ENCODE measurements around the gene LRCOL1. TPM values are rescaled to one million over a fixed set of nuclear protein-coding genes. Genes with fewer than 3 reads are reported as not detected.

LRCOL1 gene
- total and polyA plus RNA-seq, 9 donors: 0.11 to 0.71 (median 0.63) TPM; not detected in 5

DNA sequence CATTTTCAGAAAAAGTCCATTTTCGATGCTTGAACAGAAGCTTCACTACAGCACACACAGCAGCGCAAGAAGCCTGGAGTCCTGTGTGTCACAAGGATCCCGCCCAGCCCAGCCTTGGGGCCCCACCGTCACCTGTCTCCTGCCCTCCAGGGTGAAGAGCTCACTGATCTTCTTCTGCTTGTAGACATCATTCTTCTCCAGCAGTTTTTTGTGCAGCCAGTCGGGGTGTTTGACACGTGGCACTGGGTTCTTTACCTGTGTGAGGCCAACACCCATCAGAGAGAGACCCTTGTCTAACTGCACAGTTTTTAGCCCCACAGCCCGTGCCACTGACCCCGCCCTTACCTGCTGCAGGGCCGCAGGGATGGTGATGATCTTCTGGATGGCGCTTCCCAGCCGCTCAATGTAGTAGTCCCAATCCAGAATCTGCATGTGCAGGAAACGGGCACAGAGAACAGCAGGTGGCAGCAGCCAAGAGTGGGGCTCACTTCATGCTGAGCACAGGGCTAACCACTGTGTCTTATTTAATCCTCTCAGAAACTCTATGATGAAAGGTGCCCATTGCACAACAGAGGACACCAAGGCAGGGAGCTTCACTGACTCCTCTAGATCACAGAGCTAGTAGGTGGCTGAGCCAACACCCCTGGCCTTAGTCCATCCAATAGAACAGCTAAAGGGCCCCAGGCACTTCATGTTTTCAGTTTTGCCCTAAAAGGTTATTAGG, 46.8 kb upstream of the LRCOL1 start:
- intact Hi-C loops (cut with DNase I): no loop called here
- Histone ChIP-seq H3K36me3 (no peaks in the 10 kb centered on the region), H3K27ac (no peak overlapping the region), H3K9me3 (no peaks in the 10 kb centered on the region), H3K4me3 (no peak overlapping the region), H3K4me1 (ENCODE audit: insufficient read depth) (no peaks in the 10 kb centered on the region), H3K27me3 (no peaks in the 10 kb centered on the region)
- WGBS, 3 donors: 95 to 98% (median 96%) methylated on average over 12 of the region's 12 CpGs
- no peak for DNase-seq
- no peak for TF ChIP-seq POLR2A (IDR thresholded peaks at IDR 0.05)
- TF ChIP-seq, protein P1, sequence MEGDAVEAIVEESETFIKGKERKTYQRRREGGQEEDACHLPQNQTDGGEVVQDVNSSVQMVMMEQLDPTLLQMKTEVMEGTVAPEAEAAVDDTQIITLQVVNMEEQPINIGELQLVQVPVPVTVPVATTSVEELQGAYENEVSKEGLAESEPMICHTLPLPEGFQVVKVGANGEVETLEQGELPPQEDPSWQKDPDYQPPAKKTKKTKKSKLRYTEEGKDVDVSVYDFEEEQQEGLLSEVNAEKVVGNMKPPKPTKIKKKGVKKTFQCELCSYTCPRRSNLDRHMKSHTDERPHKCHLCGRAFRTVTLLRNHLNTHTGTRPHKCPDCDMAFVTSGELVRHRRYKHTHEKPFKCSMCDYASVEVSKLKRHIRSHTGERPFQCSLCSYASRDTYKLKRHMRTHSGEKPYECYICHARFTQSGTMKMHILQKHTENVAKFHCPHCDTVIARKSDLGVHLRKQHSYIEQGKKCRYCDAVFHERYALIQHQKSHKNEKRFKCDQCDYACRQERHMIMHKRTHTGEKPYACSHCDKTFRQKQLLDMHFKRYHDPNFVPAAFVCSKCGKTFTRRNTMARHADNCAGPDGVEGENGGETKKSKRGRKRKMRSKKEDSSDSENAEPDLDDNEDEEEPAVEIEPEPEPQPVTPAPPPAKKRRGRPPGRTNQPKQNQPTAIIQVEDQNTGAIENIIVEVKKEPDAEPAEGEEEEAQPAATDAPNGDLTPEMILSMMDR (IDR thresholded peaks at IDR 0.05): no peak
- TF ChIP-seq EP300 (IDR thresholded peaks at IDR 0.05): no peak

DNA sequence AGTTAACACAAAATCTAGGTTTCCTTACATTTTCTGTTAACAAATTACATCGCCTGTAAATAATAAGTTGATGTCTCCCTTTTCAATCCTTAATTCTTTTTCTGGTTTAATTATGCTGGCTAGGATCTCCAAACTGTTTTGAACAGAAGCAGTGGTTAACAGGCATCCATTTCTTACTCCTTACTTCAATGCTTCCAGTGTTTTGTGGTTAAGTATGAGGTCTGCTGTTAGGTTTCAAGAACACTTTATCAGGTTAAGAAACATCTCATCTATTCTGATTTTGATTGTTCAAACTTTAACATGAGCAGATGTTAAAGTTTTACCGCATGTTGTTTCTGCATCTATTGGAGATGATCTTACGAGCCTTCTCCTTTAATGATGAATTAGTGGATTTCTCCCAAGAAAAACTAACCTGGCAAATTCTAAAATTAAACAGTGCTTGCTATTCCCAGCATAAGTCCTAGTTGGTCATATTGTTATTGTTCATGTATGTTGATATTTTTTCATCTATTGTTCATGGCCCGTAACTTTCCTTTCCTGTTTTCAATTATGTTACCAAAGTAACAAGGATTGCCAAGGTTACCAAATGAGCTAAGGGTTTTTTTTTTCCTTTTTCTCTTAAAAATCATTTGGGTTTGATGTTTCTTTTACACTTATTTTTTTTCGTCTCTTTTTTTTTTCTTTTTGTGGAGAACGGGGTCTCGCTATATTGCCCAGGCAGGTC, 43.3 kb upstream of the LRCOL1 start:
- no peaks in the 10 kb centered on the region for H3K36me3 ChIP-seq

DNA sequence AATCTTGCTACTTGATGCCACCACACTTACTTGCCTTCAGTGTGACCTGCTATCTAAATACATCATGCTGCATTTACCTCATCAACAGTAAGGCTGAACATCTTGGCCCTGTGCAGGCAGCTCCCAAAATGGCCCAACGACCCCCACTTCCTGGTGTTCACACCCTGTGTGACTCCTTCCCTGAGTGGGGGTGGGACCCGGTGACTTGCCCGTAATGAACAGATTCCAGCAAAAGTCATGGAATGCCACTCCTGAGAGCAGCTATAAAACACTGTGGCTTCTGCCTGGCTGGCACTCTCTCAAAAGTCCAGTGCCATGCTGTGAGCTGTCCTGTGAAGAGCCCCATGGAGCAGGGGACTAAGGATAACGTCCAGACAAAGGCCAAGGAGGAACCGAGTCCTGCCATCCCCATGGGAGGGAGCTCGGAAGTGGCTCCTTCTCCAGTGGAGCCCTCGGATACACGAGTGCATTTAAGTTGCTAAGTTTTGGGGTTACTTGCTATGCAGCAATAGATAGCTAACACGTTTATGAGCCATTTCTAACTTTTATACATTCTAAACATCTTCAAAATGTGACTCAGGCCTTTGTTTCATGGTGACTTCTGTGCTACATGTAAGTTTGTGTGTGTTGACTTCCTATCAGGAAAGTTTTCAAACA, 41.2 kb upstream of the LRCOL1 start:
- DNase-seq: no peak
- intact Hi-C loops (cut with DNase I): no loop called here
- no peaks in the 10 kb centered on the region for H3K4me1 ChIP-seq (ENCODE audit: insufficient read depth)
- no peaks in the 10 kb centered on the region for H3K9me3 ChIP-seq
- no peaks in the 10 kb centered on the region for H3K27me3 ChIP-seq
- H3K27ac ChIP-seq: no peak overlapping the region
- TF ChIP-seq, protein P1 (IDR thresholded peaks at IDR 0.05): no peak
- no peak for TF ChIP-seq EP300 (IDR thresholded peaks at IDR 0.05)
- TF ChIP-seq POLR2A (IDR thresholded peaks at IDR 0.05): no peak
- H3K36me3 ChIP-seq: no peaks in the 10 kb centered on the region
- H3K4me3 ChIP-seq: no peak overlapping the region
- 70 to 85% (median 76%) methylated on average over 9 of the region's 9 CpGs for WGBS, 3 donors

More for the DNA sequence above, 43.3 kb upstream of the LRCOL1 start:
- Histone ChIP-seq H3K4me3 (no peak overlapping the region), H3K4me1 (ENCODE audit: insufficient read depth) (no peaks in the 10 kb centered on the region), H3K9me3 (no peaks in the 10 kb centered on the region), H3K27me3 (no peaks in the 10 kb centered on the region), H3K27ac (no peak overlapping the region)
- WGBS, 3 donors: 85 to 89% (median 87%) methylated on average over 7 of the region's 7 CpGs
- TF ChIP-seq, protein P1 (IDR thresholded peaks at IDR 0.05): no peak
- DNase-seq: no peak
- intact Hi-C loops (cut with DNase I): no loop called here

DNA sequence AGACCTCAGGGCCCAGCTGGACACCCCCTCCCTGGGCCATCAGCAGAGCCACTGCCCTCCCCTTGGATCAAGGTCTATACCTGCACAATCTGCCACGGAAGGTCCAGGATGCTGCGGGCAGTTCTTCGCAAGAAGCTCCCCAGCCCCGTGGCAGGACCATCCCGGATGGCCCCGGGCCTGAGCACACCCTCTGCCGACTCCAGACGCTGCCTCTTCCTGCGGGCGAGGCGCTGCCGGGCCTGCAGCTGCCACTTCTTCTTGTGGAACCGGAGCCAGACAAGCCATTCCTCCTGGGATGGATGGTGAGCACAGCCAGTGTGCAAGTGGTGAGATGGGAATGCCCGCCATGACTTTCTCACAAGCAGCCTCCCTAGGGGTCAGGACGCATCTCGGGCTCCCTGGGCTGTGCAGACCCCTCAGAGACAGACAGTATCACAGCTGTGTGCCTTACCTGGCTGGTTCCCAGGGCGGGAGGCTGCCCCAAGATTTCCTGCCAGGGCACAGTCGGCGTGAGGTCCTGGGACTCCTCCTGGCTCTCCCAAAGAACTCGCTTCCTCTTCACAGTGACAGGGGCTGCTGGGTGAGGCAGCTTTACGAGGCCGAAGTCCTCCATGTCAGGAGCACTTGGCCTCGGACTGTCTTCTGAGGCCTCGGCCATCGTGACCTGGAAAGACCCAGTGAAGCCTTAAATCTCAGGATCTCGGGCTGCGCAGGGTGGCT, 39.0 kb upstream of the LRCOL1 start:
- 90 to 97% (median 92%) methylated on average over 21 to 27 of the region's 27 CpGs for WGBS, 3 donors
- intact Hi-C loops (cut with DNase I): loop anchor here in 1 of 4 donors (10.0 kb wide), 1 partner anchor 935 kb away; the partner anchor contains the start of gene SFSWAP
- no peaks in the 10 kb centered on the region for H3K27me3 ChIP-seq

More for the DNA sequence above, 39.0 kb upstream of the LRCOL1 start:
- no peak overlapping the region for H3K27ac ChIP-seq
- H3K4me3 ChIP-seq: no peak overlapping the region
- TF ChIP-seq EP300 (IDR thresholded peaks at IDR 0.05) (no peak), POLR2A (IDR thresholded peaks at IDR 0.05) (no peak)
- TF ChIP-seq, protein P1 (IDR thresholded peaks at IDR 0.05): no peak
- no peaks in the 10 kb centered on the region for H3K9me3 ChIP-seq
- no peaks in the 10 kb centered on the region for H3K4me1 ChIP-seq (ENCODE audit: insufficient read depth)
- no peak for DNase-seq
- no peaks in the 10 kb centered on the region for H3K36me3 ChIP-seq
